MM.1S (cell line): Measurements from ENCODE around the gene ZNF805.

Experiments used
- DNase-seq: peaks from one replicate; pipeline ENCODE4 v3.0.0-alpha.2; 2015
- H2AFZ ChIP-seq: fragments of 300-600 bp; sonication (generic); 2 replicates; pipeline ENCODE4 v1.6.0; 2016; ENCODE audit warnings: antibody characterized with exemption, low read length
- H3F3A ChIP-seq: fragments of 300-600 bp; sonication (generic); 2 replicates; pipeline ENCODE4 v1.6.1; 2016; ENCODE audit warnings: mild to moderate bottlenecking, antibody characterized with exemption, low read length, moderate library complexity, mixed read lengths; ENCODE audit not compliant: insufficient read depth
- H3K27ac ChIP-seq: fragments of 300-600 bp; sonication (generic); 2 replicates; pipeline ENCODE4 v1.5.1; 2016; ENCODE audit warnings: mild to moderate bottlenecking, low read length
- H3K27me3 ChIP-seq: fragments of 300-600 bp; sonication (generic); replicated peaks from 2 replicates; pipeline ENCODE4 v1.6.0; 2016; ENCODE audit warnings: low read length; ENCODE audit not compliant: insufficient read depth
- H3K36me3 ChIP-seq: fragments of 300-600 bp; sonication (generic); replicated peaks from 2 replicates; pipeline ENCODE4 v1.6.1; 2016; ENCODE audit warnings: mild to moderate bottlenecking, low read length, mixed read lengths; ENCODE audit not compliant: insufficient read depth
- H3K4me1 ChIP-seq: fragments of 300-600 bp; sonication (generic); 2 replicates; pipeline ENCODE4 v1.6.1; 2016; ENCODE audit warnings: low read length, mixed read lengths
- H3K4me2 ChIP-seq: fragments of 300-600 bp; sonication (generic); 2 replicates; pipeline ENCODE4 v1.6.0; 2016; ENCODE audit warnings: low read depth, low read length
- H3K4me3 ChIP-seq: fragments of 300-600 bp; sonication (generic); 2 replicates; pipeline ENCODE4 v1.5.1; 2016; ENCODE audit warnings: low read length, mixed read lengths
- H3K79me2 ChIP-seq: fragments of 300-600 bp; sonication (generic); 2 replicates; pipeline ENCODE4 v1.6.1; 2016; ENCODE audit warnings: mixed run types, low read length, mixed read lengths
- H3K9ac ChIP-seq: fragments of 300-600 bp; sonication (generic); 2 replicates; pipeline ENCODE4 v1.6.1; 2016; ENCODE audit warnings: low read length, mixed read lengths
- H3K9me2 ChIP-seq: fragments of 300-600 bp; sonication (generic); replicated peaks from 2 replicates; pipeline ENCODE4 v1.6.1; 2016; ENCODE audit warnings: mild to moderate bottlenecking, low read length, mixed read lengths; ENCODE audit not compliant: insufficient read depth
- H3K9me3 ChIP-seq: fragments of 300-600 bp; sonication (generic); replicated peaks from 2 replicates; pipeline ENCODE4 v1.6.1; 2016; ENCODE audit warnings: mild to moderate bottlenecking, low read length, mixed read lengths; ENCODE audit not compliant: insufficient read depth
- H4K20me1 ChIP-seq: fragments of 300-600 bp; sonication (generic); 2 replicates; pipeline ENCODE4 v1.6.1; 2016; ENCODE audit warnings: mild to moderate bottlenecking, low read length, moderate library complexity, mixed read lengths; ENCODE audit not compliant: insufficient read depth
- CTCF ChIP-seq: fragments of 300-600 bp; sonication (generic); IDR thresholded peaks from 2 replicates; pipeline ENCODE4 v1.5.1; 2016; ENCODE audit warnings: antibody characterized with exemption, low read length, mixed read lengths
- EZH2 ChIP-seq: fragments of 300-600 bp; sonication (generic); optimal IDR thresholded peaks from 2 replicates; pipeline ENCODE3; 2017; ENCODE audit warnings: low read depth, mild to moderate bottlenecking, antibody characterized with exemption, low read length, mixed read lengths
- EZH2phosphoT487 ChIP-seq: fragments of 300-600 bp; sonication (generic); IDR thresholded peaks from 2 replicates; pipeline ENCODE4 v1.6.1; 2018; ENCODE audit warnings: antibody characterized with exemption, low read length

Gene ZNF805

GRCh38 chr19:57233207-57233606 lies 7.2 kb upstream of the ZNF805 start:
- no peak overlapping the region for H2AFZ ChIP-seq
- H3K4me2 ChIP-seq = no peak overlapping the region
- H3K79me2 ChIP-seq = no peaks in the 10 kb centered on the region
- no peak overlapping the region for H3K9ac ChIP-seq
- H3K9me3 ChIP-seq = no peaks in the 10 kb centered on the region
- no peak for DNase-seq
- H3F3A ChIP-seq = no peaks in the 10 kb centered on the region
- H3K4me3 ChIP-seq = no peak overlapping the region
- H3K27me3 ChIP-seq = no peaks in the 10 kb centered on the region
- H4K20me1 ChIP-seq = no peaks in the 10 kb centered on the region
- no peaks in the 10 kb centered on the region for H3K9me2 ChIP-seq
- no peak overlapping the region for H3K27ac ChIP-seq
- TF ChIP-seq EZH2 (no peak), CTCF (no peak), EZH2phosphoT487 (no peak)
- no peaks in the 10 kb centered on the region for H3K4me1 ChIP-seq
- no peaks in the 10 kb centered on the region for H3K36me3 ChIP-seq

GRCh38 chr19:57239982-57240310 lies 486 bp upstream of the ZNF805 start:
- H3K4me2 ChIP-seq = peak overlapping the region; percentile 88
- H3K4me3 ChIP-seq = peak overlapping the region; percentile 98
- peak overlapping the region; percentile 100 for H2AFZ ChIP-seq
- peak; percentile 6 for DNase-seq
- peaks cover 11% of the 10 kb centered on the region; the same call in 1 of the 2 replicates for H3K4me1 ChIP-seq
- H3K9me2 ChIP-seq = no peaks in the 10 kb centered on the region
- no peaks in the 10 kb centered on the region; the same call in 1 of the 2 replicates for H3K9me3 ChIP-seq
- H3K36me3 ChIP-seq = no peaks in the 10 kb centered on the region
- H4K20me1 ChIP-seq = no peaks in the 10 kb centered on the region
- H3K79me2 ChIP-seq = peaks cover 38% of the 10 kb centered on the region
- TF ChIP-seq CTCF (no peak), EZH2phosphoT487 (no peak), EZH2 (no peak)
- no peaks in the 10 kb centered on the region for H3K27me3 ChIP-seq
- peaks cover 10% of the 10 kb centered on the region; the same call in 1 of the 2 replicates for H3F3A ChIP-seq
- H3K9ac ChIP-seq = peak overlapping the region; percentile 95
- peak overlapping the region; percentile 90; the same call in 1 of the 2 replicates for H3K27ac ChIP-seq

- H3K79me2 ChIP-seq = peaks cover 41% of the 10 kb centered on the region
- DNase-seq = peak; percentile 25
These were observed 744 bp downstream of the ZNF805 start for GRCh38 chr19:57241176-57241575.

More at GRCh38 chr19:57241176-57241575, 744 bp downstream of the ZNF805 start:
- TF ChIP-seq EZH2phosphoT487 = no peak
- TF ChIP-seq CTCF = no peak
- no peak for TF ChIP-seq EZH2
- peak overlapping the region; percentile 88 for H3K4me2 ChIP-seq
- H3K27me3 ChIP-seq = no peaks in the 10 kb centered on the region
- H3K9me3 ChIP-seq = no peaks in the 10 kb centered on the region; the same call in 1 of the 2 replicates
- no peaks in the 10 kb centered on the region for H4K20me1 ChIP-seq
- no peaks in the 10 kb centered on the region for H3K36me3 ChIP-seq
- H3K9ac ChIP-seq = peak overlapping the region; percentile 95
- H3K4me3 ChIP-seq = peak overlapping the region; percentile 98
- peak overlapping the region; percentile 90 for H3K27ac ChIP-seq
- H2AFZ ChIP-seq = peak overlapping the region; percentile 100
- peaks cover 11% of the 10 kb centered on the region; the same call in 1 of the 2 replicates for H3K4me1 ChIP-seq
- no peaks in the 10 kb centered on the region for H3K9me2 ChIP-seq
- H3F3A ChIP-seq = peaks cover 10% of the 10 kb centered on the region; the same call in 1 of the 2 replicates
